HG03060 (cell line): ENCODE results near the gene MCM3AP.
"Not testable (repeated sequence)": the region's sequence is repeated elsewhere in the genome, so short reads cannot be mapped to it uniquely, and the experiment has no call there.

Experiments
- ATAC-seq: cut with Tn5 transposase; IDR thresholded peaks from one replicate; pipeline ENCODE4 v1.9.1; 2021; ENCODE audit warnings: low read depth, moderate number of reproducible peaks; ENCODE audit not compliant: unreplicated experiment

MCM3AP gene

DNA sequence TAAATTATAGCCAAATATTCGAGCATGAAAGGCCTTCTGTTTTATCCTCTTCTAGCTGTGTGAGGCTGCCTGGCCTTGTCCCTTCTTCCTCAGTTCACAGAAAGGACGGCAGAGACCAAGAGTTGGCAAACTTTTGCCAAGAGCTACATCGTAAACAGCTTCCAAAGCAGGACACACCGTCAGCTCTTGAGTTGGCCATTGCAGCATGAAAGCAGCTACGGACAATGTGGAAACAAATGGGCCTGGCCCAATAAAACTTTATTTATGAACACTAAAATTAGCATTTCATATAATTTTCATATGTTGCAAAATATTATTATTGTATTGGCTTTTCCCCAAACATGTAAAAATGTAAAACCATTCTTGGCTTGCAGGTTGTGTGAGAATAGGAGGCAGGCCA, 27.5 kb upstream of the MCM3AP start:
- no peak for ATAC-seq

- ATAC-seq: no peak
Observed at GRCh38 chr21:46311568-46311967, 26.2 kb upstream of the MCM3AP start.

- not testable (repeated sequence) for ATAC-seq
Observed at GRCh38 chr21:46310260-46310659, 24.8 kb upstream of the MCM3AP start.

GRCh38 chr21:46308431-46308830, 23.0 kb upstream of the MCM3AP start:
- no peak for ATAC-seq

- no peak for ATAC-seq
Observed at GRCh38 chr21:46307625-46308024, 22.2 kb upstream of the MCM3AP start.

- no peak for ATAC-seq
Observed at GRCh38 chr21:46304955-46305354, 19.5 kb upstream of the MCM3AP start.

DNA sequence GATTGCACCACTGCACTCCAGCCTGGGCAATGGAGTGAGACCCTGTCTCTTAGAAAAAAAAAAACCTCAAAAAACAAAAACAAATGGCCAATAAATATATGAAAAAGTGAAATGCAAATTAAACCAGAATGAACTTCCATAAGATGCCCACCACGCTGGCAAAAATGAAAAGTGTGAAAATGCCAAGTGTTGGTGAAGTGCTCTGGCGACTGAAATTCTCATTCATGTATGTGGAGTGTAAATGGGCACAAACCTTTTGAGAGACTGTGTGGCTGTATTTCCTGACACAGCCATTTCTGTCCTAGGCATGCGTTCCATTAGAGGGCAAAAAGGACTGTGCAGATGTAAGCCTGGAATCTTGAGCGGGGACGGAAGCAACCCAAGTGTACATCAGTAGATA, 19.0 kb upstream of the MCM3AP start:
- ATAC-seq: no peak

DNA sequence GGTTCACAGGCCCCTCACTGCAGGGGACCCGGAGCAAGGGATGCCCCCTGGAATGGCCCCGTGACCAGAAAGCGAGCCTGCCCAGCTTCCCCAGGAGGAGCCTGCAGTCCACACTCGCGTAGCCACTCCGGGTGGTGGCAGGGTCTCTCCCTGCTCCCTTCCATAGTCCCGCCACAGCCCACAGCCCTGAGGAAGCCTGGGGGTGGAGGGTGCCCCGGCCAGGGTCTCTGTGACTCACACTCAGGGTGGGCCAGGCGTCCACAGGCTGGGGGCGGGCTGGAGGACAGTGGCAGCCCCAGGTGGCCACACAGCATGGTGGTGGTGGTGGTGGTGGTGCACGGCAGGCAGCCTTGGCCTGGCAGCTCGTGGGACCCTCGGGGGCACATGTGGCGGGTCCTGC, 16.3 kb upstream of the MCM3AP start:
- no peak for ATAC-seq

DNA sequence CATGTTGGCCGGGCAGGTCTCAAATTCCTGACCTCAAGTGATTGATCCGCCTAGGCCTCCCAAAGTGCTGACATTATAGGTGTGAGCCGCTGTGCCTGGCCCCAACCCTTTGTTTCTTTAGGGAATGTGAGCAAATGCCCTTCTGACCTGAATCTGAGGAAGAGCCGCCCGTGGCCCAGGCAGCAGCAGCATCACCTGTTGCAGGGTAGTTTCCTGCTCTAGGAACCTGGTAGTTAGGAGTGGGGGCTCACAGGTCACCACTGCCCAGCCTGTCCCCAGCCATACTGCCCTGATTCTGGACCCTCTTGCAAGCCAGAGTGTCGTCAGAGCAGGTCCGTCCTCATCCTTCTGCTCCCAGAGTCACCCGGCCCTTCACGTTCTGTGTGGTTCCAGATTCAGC, 13.8 kb upstream of the MCM3AP start:
- ATAC-seq: no peak

- ATAC-seq: no peak
Observed at GRCh38 chr21:46297338-46298271, 12.2 kb upstream of the MCM3AP start.

GRCh38 chr21:46295996-46296752, 10.8 kb upstream of the MCM3AP start:
- ATAC-seq: no peak

GRCh38 chr21:46295177-46295770, 9.9 kb upstream of the MCM3AP start:
- no peak for ATAC-seq

DNA sequence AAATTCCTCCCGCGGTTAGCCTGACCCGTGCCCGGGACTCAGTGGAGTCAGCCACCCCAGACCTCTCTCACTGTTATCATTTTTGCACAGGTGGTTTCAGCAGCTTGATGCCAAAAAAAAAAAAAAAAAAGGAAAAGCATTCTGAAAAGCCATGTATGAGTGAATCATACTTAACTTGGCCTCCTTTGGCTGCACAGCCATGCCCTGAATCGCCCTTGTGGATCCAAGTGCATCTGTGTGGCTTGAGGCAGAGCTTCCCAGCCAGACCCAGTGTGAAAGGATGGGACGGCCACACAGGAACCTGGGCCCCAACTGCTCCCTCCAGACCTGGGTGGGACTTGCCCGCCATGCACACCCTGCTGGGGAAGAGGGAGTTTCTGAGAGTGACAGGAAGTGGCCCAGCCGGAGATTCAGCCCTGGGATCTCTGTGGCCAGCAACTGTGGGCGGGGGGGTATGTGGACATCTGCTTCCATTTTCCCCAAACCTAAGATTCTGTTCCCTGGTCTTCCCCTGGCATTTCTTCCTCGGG, 9.3 kb upstream of the MCM3AP start:
- ATAC-seq: no peak

- no peak for ATAC-seq
Observed at GRCh38 chr21:46291561-46291960, 6.2 kb upstream of the MCM3AP start.

DNA sequence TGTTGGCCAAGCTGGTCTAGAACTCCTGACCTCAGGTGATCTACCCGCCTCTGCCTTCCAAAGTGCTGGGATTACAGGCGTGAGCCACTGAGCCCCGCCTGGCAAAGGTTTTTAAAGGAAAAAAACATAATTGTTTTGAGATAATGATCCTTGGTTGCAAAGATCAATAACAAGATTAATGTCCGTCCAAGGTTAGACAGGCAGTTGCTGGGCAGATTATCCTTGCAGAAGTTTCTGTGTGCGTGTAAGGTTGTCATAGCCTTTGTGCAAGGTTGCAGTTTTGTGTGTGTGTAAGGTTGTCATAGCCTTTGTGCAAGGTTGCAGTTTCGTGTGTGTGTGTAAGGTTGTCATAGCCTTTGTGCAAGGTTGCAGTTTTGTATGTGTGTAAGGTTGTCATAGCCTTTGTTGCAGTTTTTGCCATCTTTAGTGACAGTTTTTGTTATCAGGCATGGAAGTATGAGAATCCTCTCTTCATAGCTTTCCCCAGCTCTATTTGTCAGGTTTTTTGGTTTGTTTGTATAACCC, 4.3 kb upstream of the MCM3AP start:
- ATAC-seq: no peak

DNA sequence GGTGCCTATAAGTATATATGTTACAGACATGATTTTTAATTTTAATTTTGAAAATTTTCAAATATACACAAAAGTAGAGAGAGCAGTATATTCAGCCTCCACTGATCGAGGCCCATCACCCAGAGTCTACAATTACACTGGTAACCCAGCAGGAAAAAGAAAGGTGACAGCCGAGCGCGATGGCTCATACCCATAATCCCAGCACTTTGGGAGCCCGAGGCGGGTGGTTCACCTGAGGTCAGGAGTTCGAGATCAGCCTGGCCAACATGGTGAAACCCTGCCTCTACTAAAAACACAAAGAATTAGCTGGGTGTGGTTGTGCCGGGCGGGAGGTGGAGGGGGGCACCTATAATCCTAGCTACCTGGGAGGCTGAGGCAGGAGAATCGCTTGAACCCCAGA, 2.1 kb upstream of the MCM3AP start:
- ATAC-seq: no peak

DNA sequence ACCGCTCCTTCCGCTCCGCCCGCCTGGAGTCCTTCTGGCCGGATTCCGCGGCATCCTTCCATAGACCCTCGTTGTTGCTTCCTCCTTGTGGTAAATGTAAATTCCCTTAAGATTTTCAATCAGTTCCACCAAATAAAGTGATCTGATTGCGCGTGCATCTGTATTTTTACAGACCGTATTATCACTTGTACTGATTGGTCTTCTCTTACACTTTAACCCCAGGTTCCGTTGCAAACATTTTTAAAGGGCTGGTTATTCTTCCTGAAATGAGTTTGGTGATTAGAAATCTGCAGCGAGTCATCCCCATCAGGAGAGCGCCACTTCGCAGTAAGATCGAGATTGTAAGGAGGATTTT, 1.2 kb upstream of the MCM3AP start:
- no peak for ATAC-seq

GRCh38 chr21:46285761-46286647, 593 bp upstream of the MCM3AP start, which contains the start of gene YBEY:
Gene YBEY (plus strand): TSS chr21:46286342. CDS start chr21:46286914, 572 bp downstream.
- ATAC-seq: peak; percentile 53

DNA sequence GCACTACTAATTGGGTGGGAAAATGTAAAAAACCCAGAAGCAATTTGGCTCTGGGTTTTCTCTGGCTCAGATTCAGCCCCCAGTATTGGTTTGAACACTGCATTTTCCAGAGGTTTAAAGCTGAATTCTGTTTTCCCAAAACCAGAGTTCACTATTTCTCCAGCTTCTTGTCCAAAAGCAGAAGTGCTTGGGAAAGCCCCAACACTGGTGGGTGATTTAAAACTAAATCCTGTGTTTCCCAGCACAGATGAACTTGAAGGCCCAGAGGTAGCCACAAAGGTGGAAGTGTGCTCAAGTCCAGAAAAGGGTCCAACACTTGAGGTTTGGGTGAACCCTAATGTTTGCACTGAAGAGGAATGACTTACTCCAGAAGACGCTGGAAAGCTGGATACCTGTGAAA, 678 bp downstream of the MCM3AP start:
- ATAC-seq: no peak
